PFSK-1 (cell line): ENCODE measurements around the gene PHLPP1.

ENCODE experiments used
- FOXP2 ChIP-seq: optimal IDR thresholded peaks from 2 replicates; pipeline ENCODE3; 2011; ENCODE audit warnings: borderline replicate concordance, control low read depth, inconsistent platforms; ENCODE audit not compliant: insufficient read depth; ENCODE audit errors: extremely low read length, extremely low read depth
- POLR2AphosphoS5 ChIP-seq: IDR thresholded peaks from 2 replicates; pipeline ENCODE4 v1.6.1; 2012; ENCODE audit warnings: low read depth, mild to moderate bottlenecking, control low read depth, low read length, moderate library complexity
- SIN3A ChIP-seq: IDR thresholded peaks from 2 replicates; pipeline ENCODE4 v1.6.1; 2012; ENCODE audit warnings: mild to moderate bottlenecking, low read length, moderate library complexity, borderline replicate concordance; ENCODE audit not compliant: insufficient read depth
- TAF1 ChIP-seq: IDR thresholded peaks from 2 replicates; pipeline ENCODE4 v1.6.1; 2012; ENCODE audit warnings: low read length, control low read depth, borderline replicate concordance; ENCODE audit not compliant: insufficient read depth
- TF ChIP-seq, protein P1 (sequence below), 2 experiments: IDR thresholded peaks; 2 replicates each; pipeline versions ENCODE4 v1.6.1 to v1.8.0; 2011 to 2012; ENCODE audit warnings: low read depth in 2 of 2, low read length in 2 of 2, control low read depth in 1 of 2, inconsistent platforms in 1 of 2, mild to moderate bottlenecking in 1 of 2, moderate library complexity in 1 of 2; ENCODE audit not compliant: insufficient read depth in 1 of 2

Gene PHLPP1

DNA sequence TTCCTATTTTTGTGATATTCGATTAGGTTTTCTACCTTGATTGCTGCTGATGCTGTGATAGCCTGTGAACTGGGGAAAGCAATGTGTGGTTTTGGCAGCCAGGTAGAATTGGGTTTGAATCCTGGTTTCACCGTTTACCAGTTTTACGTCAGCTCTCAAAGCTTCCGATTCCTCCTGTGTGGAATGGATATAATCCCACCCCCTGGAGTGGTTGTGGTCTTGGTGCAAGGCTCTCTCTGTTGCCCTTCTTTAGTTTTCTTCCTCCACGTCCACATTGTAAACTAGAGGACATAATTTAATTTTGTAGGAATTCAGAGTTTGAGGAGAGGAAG is 45.0 kb downstream of the PHLPP1 start:
- no peak for TF ChIP-seq POLR2AphosphoS5
- no peak for TF ChIP-seq TAF1
- TF ChIP-seq, protein P1, sequence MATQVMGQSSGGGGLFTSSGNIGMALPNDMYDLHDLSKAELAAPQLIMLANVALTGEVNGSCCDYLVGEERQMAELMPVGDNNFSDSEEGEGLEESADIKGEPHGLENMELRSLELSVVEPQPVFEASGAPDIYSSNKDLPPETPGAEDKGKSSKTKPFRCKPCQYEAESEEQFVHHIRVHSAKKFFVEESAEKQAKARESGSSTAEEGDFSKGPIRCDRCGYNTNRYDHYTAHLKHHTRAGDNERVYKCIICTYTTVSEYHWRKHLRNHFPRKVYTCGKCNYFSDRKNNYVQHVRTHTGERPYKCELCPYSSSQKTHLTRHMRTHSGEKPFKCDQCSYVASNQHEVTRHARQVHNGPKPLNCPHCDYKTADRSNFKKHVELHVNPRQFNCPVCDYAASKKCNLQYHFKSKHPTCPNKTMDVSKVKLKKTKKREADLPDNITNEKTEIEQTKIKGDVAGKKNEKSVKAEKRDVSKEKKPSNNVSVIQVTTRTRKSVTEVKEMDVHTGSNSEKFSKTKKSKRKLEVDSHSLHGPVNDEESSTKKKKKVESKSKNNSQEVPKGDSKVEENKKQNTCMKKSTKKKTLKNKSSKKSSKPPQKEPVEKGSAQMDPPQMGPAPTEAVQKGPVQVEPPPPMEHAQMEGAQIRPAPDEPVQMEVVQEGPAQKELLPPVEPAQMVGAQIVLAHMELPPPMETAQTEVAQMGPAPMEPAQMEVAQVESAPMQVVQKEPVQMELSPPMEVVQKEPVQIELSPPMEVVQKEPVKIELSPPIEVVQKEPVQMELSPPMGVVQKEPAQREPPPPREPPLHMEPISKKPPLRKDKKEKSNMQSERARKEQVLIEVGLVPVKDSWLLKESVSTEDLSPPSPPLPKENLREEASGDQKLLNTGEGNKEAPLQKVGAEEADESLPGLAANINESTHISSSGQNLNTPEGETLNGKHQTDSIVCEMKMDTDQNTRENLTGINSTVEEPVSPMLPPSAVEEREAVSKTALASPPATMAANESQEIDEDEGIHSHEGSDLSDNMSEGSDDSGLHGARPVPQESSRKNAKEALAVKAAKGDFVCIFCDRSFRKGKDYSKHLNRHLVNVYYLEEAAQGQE (IDR thresholded peaks at IDR 0.05; ENCODE audit: insufficient read depth in 1 of 2, low read depth in 2 of 2, low read length in 2 of 2), result no peak
- TF ChIP-seq SIN3A, result no peak
- no peak for TF ChIP-seq FOXP2

DNA sequence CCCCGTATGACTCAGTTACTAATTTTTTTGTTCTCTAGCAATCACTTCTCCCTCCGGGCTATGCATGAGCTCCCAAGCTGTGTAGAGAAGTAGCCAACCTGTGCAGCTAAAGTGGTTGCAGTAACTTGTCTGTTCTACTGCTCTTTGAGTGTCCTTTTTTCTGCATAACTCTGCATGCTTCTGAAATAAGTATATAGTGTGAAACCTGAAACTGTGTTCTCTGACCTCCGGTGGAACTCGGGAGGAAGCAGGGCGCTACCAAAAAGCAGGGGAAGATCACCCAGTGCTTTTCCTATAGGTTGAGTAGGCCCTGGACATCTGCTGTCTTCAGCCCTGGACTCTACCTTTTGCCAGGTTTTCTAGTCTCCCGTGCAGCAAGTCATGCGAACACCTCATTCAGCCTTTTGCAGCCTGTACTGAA is 47.8 kb downstream of the PHLPP1 start:
- TF ChIP-seq SIN3A (no peak), TAF1 (no peak), POLR2AphosphoS5 (0 out of 2 replicates have a peak, but pooled peaks have one; percentile 43)

DNA sequence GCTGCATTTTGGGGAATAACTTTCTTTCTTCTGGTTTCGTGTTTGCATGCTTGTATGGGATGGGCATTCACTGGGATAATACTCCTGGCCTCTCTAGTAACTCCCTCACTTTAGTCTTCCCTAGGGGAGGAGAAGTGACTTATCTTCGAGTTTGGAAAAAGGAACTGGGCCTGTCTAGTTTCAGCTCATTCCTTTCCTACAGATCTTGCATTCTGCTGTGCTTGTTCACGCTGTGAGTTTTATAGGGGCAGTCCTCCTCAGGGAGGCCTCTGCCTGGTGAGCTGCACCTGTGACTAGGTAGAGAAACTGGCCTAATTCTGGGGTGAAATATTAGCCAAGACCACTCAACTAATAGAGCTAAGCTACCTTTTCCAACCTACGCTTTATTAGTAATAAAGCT is 50.9 kb downstream of the PHLPP1 start:
- TF ChIP-seq SIN3A (no peak), TAF1 (no peak), POLR2AphosphoS5 (no peak), FOXP2 (no peak)
- TF ChIP-seq, protein P1 (IDR thresholded peaks at IDR 0.05; ENCODE audit: insufficient read depth in 1 of 2, low read depth in 2 of 2, low read length in 2 of 2), result no peak

DNA sequence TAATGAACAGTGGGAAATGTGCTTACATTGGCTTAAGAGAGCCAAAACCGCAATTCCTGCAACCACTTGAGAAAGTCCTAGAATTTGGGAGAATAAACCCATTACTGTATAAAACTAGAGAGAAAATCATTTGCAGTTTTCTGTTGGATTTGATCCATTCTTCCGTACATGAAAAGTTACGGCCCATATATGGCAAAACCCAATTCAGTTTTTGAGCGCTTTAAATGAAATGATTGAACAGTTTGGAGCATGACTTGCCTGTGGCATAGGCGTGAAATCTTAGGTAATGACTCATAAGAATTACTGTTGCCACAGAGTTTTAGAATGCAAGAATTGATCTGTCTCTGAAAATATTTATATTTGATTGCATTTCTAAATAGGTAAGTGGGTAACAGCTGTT is 52.0 kb downstream of the PHLPP1 start:
- TF ChIP-seq POLR2AphosphoS5 (no peak), TAF1 (no peak), SIN3A (no peak), FOXP2 (no peak)
- TF ChIP-seq, protein P1 (IDR thresholded peaks at IDR 0.05; ENCODE audit: insufficient read depth in 1 of 2, low read depth in 2 of 2, low read length in 2 of 2), result no peak

DNA sequence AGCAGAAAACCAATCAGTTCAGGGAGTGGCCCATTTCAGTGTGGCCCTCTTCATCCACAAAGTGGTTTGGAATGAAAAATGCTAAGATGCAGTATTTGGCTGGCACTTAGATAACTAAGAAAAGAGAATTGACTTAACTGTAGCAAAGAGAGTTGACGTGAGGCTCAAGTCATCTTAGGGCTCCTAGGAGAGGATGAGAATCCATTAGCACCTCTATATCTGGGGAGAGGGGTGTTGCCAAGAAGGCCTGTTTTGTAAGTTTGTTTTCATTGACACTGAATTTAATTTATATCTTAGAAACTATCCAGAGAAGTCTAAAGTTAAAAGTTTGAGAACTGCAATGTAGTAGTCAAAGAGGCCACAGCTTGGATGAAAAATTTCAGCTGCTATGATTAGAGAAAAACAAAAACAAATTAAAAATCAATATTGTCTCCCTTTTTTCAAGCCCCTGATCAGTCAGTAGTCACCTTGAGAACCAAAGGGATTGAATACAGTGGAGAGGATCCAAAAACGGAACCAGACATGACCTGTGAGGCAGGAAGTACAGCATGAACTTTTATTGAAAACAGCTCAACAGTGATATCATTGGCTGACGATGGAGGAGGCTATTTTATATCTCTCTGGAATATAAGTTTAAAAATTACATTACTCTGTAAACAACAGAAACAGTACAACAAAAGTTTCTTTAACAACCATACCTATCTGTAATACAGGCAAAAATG is 52.7 kb downstream of the PHLPP1 start:
- TF ChIP-seq FOXP2 (no peak), TAF1 (no peak), SIN3A (no peak), POLR2AphosphoS5 (no peak)
- TF ChIP-seq, protein P1 (IDR thresholded peaks at IDR 0.05; ENCODE audit: insufficient read depth in 1 of 2, low read depth in 2 of 2, low read length in 2 of 2), result no peak
